Gastroesophageal sphincter (tissue), 3 donors: Measurements from ENCODE around the gene SLC38A9.

Experiments used
- CTCF ChIP-seq, 4 experiments: fragments of 200-600 bp in 2 of 4; fragments of 450-650 bp in 2 of 4; sonication (generic) in 1 of 4; IDR thresholded peaks; one replicate each; pipeline ENCODE4 v1.5.1; 2017 to 2019; ENCODE audit warnings: antibody characterized with exemption in 4 of 4, mild to moderate bottlenecking in 2 of 4, moderate library complexity in 2 of 4
- EP300 ChIP-seq: sonication (generic); formaldehyde crosslinking; IDR thresholded peaks from one replicate; pipeline ENCODE4 v1.6.1; 2017; ENCODE audit warnings: antibody characterized with exemption, mild to moderate bottlenecking

- TF ChIP-seq CTCF (IDR thresholded peaks at IDR 0.05) (no peak), EP300 (no peak)
Observed at GRCh38 chr5:55731848-55732247, 19.7 kb upstream of the SLC38A9 start.
